Stomach (tissue), 9 donors: ENCODE data around the gene ANKRD33B. TPM values are rescaled to one million over a fixed set of nuclear protein-coding genes. Genes with fewer than 3 reads are reported as not detected.

Source experiments
- DNase-seq, 2 donors: peaks; one replicate each; pipeline versions ENCODE4 v3.0.0 to v3.0.0-alpha.2; 2013 to 2019
- H3K27ac ChIP-seq, 5 donors: fragments of 200-600 bp in 4 of 5; sonication (generic) in 4 of 5; one replicate each; pipeline ENCODE4 v1.5.1; 2013 to 2019; ENCODE audit warnings: mild to moderate bottlenecking in 1 of 5, moderate library complexity in 1 of 5
- H3K27me3 ChIP-seq, 3 donors: fragments of 200-600 bp; sonication (generic); one replicate each; pipeline ENCODE4 v1.5.1; 2017 to 2019; ENCODE audit warnings: mixed run types in 1 of 3
- H3K36me3 ChIP-seq, 4 donors: fragments of 200-600 bp; sonication (generic); 1 replicate in 3 of 4; 2 replicates in 1 of 4; pipeline ENCODE4 v1.5.1; 2016 to 2019
- H3K4me1 ChIP-seq, 4 donors: fragments of 200-600 bp; sonication (generic); one replicate each; pipeline ENCODE4 v1.5.1; 2016 to 2019
- H3K4me3 ChIP-seq, 4 donors: fragments of 200-600 bp; sonication (generic) in 3 of 4; one replicate each; pipeline ENCODE4 v1.5.1; 2016 to 2019; ENCODE audit warnings: mild to moderate bottlenecking in 1 of 4
- H3K9me3 ChIP-seq, 4 donors: fragments of 200-600 bp; sonication (generic); one replicate each; pipeline ENCODE4 v1.5.1; 2016 to 2019
- CTCF ChIP-seq, 7 experiments: fragments of 450-650 bp in 4 of 7; fragments of 200-600 bp in 3 of 7; sonication (generic) in 3 of 7; IDR thresholded peaks; one replicate each; pipeline ENCODE4 v1.5.1; 2016 to 2019; ENCODE audit warnings: antibody characterized with exemption in 7 of 7, control low read depth in 2 of 7, mild to moderate bottlenecking in 1 of 7
- EP300 ChIP-seq: sonication (generic); formaldehyde crosslinking; IDR thresholded peaks from one replicate; pipeline ENCODE4 v1.6.1; 2017; ENCODE audit warnings: antibody characterized with exemption
- POLR2A ChIP-seq, 4 donors: fragments of 450-650 bp; IDR thresholded peaks; one replicate each; pipeline ENCODE4 v1.6.1; 2016; ENCODE audit warnings: antibody characterized with exemption in 4 of 4, control low read depth in 2 of 4, mild to moderate bottlenecking in 1 of 4, moderate library complexity in 1 of 4
- POLR2AphosphoS5 ChIP-seq, 3 donors: sonication (generic); formaldehyde crosslinking; IDR thresholded peaks; one replicate each; pipeline ENCODE4 v1.6.1; 2016; ENCODE audit warnings: antibody characterized with exemption in 3 of 3
- WGBS, 5 donors: extraction: QIAGEN DNeasy Blood & Tissue Kit in 3 of 5; methylation state at CpG; one replicate each; pipeline versions ENCODE4 v1.1.5 to v1.1.7; 2013 to 2018; 5-methylcytosine and 5-hydroxymethylcytosine counted together
- intact Hi-C: fragments of 100-400 bp; cut with DNase I; formaldehyde crosslinking; loops from one replicate; pipeline ENCODE4 v1.15.1; 2023; ENCODE audit warnings: low total_unique reads
- polyA plus RNA-seq, 3 donors: library from polyadenylated mRNA; stranded (reverse); fragments of 200-250 nt; gene quantifications; one replicate each; pipeline ENCODE4 v1.2.3, GENCODE V29; 2013
- total RNA-seq, 5 donors: library from RNA; depleted of rRNA; stranded (reverse); fragments of >200 nt; gene quantifications; one replicate each; pipeline versions ENCODE4 v1.1.0 to v1.2.3, GENCODE V29; 2014 to 2016
- donor health status: healthy with polysubstance abuse.
- donor health status: Bipolar disorder and iron deficiency.
- donor health status: healthy.

Gene ANKRD33B
- total and polyA plus RNA-seq, 8 donors = 0.45 to 6.4 (median 1.8) TPM

GRCh38 chr5:10577371-10578292 is 13.8 kb downstream of the ANKRD33B start:
- H3K27ac ChIP-seq = peak overlapping the region in 1 of 5 donors; percentile 29
- H3K4me3 ChIP-seq = no peak overlapping the region
- no peaks in the 10 kb centered on the region for H3K36me3 ChIP-seq
- peak in 1 of 2 donors; percentile 71 for DNase-seq
- intact Hi-C loops = no loop called here
- H3K4me1 ChIP-seq = peaks cover 0 to 22% (median 5%) of the 10 kb centered on the region in 4 donors
- 60 to 73% (median 70%) methylated on average over 16 to 18 of the region's 18 CpGs for WGBS, 5 donors
- TF ChIP-seq EP300 = no peak
- no peak for TF ChIP-seq POLR2AphosphoS5 (IDR thresholded peaks at IDR 0.05)
- no peak for TF ChIP-seq CTCF (IDR thresholded peaks at IDR 0.05)
- no peak for TF ChIP-seq POLR2A (IDR thresholded peaks at IDR 0.05)
- no peaks in the 10 kb centered on the region for H3K9me3 ChIP-seq
- no peaks in the 10 kb centered on the region for H3K27me3 ChIP-seq

DNA sequence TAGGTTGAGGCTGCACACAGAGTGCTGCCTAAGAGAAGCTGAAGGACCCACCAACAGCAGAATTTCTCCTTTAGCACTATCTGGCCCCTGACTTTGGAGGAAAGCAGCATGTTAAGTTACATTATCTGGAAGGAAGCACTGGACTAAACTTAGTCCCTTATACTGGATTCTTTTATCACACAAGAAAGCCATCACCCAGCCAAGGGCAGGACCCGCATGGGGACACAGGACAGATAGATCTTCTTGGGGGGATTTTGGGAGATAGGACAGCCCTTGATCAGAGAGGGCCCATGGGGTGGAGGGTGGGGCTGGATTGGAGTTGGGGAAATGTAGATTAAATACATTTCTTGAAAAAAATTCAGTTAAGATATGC is 14.4 kb downstream of the ANKRD33B start:
- intact Hi-C loops = no loop called here
- H3K27me3 ChIP-seq = no peaks in the 10 kb centered on the region
- peaks cover 0 to 22% (median 5%) of the 10 kb centered on the region in 4 donors for H3K4me1 ChIP-seq
- H3K9me3 ChIP-seq = no peaks in the 10 kb centered on the region
- DNase-seq = no peak
- 81 to 92% (median 84%) methylated on average over 1 of the region's 1 CpG for WGBS, 5 donors
- no peak overlapping the region for H3K4me3 ChIP-seq
- TF ChIP-seq POLR2A (IDR thresholded peaks at IDR 0.05) (no peak), POLR2AphosphoS5 (IDR thresholded peaks at IDR 0.05) (no peak), CTCF (IDR thresholded peaks at IDR 0.05) (no peak), EP300 (no peak)
- no peaks in the 10 kb centered on the region for H3K36me3 ChIP-seq
- H3K27ac ChIP-seq = no peak overlapping the region

GRCh38 chr5:10578869-10579268 is 15.0 kb downstream of the ANKRD33B start:
- Histone ChIP-seq H3K27me3 (no peaks in the 10 kb centered on the region), H3K4me1 (peaks cover 0 to 22% (median 7%) of the 10 kb centered on the region in 4 donors), H3K27ac (no peak overlapping the region), H3K9me3 (no peaks in the 10 kb centered on the region), H3K4me3 (no peak overlapping the region), H3K36me3 (no peaks in the 10 kb centered on the region)
- intact Hi-C loops = no loop called here
- no peak for TF ChIP-seq POLR2AphosphoS5 (IDR thresholded peaks at IDR 0.05)
- TF ChIP-seq CTCF (IDR thresholded peaks at IDR 0.05) = no peak
- no peak for TF ChIP-seq EP300
- no peak for TF ChIP-seq POLR2A (IDR thresholded peaks at IDR 0.05)
- 82 to 93% (median 89%) methylated on average over 6 of the region's 6 CpGs for WGBS, 5 donors
- DNase-seq = no peak

GRCh38 chr5:10579536-10580521 is 16.0 kb downstream of the ANKRD33B start:
- no peak overlapping the region for H3K4me3 ChIP-seq
- TF ChIP-seq CTCF (IDR thresholded peaks at IDR 0.05) (no peak), EP300 (no peak), POLR2AphosphoS5 (IDR thresholded peaks at IDR 0.05) (no peak), POLR2A (IDR thresholded peaks at IDR 0.05) (no peak)
- DNase-seq = no peak
- no peaks in the 10 kb centered on the region for H3K27me3 ChIP-seq
- no peak overlapping the region for H3K27ac ChIP-seq
- H3K36me3 ChIP-seq = no peaks in the 10 kb centered on the region
- H3K4me1 ChIP-seq = peaks cover 0 to 22% (median 7%) of the 10 kb centered on the region in 4 donors
- 72 to 82% (median 81%) methylated on average over 8 of the region's 8 CpGs for WGBS, 5 donors
- H3K9me3 ChIP-seq = no peaks in the 10 kb centered on the region
- intact Hi-C loops = no loop called here
